Vagina (tissue), 2 donors: Measurements from ENCODE around the gene EFNA3.

Experiments
- POLR2A ChIP-seq, 2 donors: fragments of 450-650 bp; IDR thresholded peaks; one replicate each; pipeline ENCODE4 v1.6.1; 2017; ENCODE audit warnings: antibody characterized with exemption in 2 of 2, mild to moderate bottlenecking in 2 of 2, moderate library complexity in 2 of 2
- POLR2AphosphoS5 ChIP-seq, 2 donors: sonication (generic); formaldehyde crosslinking; IDR thresholded peaks; one replicate each; pipeline ENCODE4 v1.9.0; 2017; ENCODE audit warnings: antibody characterized with exemption in 2 of 2, mild to moderate bottlenecking in 2 of 2, low read depth in 1 of 2; ENCODE audit not compliant: insufficient read depth in 1 of 2
- TF ChIP-seq, protein P1 (sequence below), 3 experiments: fragments of 450-650 bp in 2 of 3; fragments of 200-600 bp in 1 of 3; sonication (generic) in 1 of 3; IDR thresholded peaks; one replicate each; pipeline ENCODE4 v1.5.1; 2017 to 2019; ENCODE audit warnings: antibody characterized with exemption in 3 of 3, mild to moderate bottlenecking in 2 of 3, moderate library complexity in 2 of 3

DNA sequence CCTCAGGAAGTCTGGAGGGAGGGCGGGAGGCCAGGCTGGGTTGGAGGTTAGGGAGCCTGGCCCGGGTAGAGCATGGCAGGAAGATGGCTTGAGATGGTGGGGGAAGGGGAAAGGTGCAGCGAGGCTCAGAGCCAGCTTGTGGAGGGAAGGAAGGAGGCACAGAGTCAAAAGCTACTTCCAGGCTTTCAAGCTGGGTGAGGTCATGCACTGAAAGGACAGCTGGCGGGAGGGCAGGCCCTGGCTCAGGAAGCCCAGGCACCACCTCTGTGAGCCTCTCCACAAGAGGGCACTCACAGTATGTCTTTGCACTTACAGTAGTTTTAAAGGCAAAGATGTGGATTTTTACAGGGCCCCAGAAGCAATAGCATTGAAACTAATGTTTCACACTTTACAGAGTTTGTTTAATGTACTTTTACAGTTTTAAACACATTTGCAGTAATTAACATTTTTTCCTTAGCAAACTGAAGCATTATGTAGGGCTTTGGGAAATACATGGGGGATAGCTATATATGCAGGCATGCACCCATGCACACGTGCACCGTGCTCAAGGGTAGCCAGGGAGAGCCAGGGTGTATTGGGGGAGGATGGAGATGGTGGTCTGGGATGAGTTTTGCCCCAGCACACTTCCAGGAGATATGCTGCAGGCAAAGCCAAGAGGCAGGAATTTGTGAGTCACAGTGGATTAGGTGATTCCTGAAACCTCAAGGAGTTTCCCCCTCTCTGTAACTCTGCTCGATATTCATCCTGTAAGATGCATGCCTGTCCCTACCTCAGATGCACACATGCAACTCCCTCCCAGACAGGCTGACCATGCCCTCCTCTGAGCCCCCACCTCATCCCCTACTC lies 33.6 kb upstream of the EFNA3 start:
- TF ChIP-seq, protein P1, sequence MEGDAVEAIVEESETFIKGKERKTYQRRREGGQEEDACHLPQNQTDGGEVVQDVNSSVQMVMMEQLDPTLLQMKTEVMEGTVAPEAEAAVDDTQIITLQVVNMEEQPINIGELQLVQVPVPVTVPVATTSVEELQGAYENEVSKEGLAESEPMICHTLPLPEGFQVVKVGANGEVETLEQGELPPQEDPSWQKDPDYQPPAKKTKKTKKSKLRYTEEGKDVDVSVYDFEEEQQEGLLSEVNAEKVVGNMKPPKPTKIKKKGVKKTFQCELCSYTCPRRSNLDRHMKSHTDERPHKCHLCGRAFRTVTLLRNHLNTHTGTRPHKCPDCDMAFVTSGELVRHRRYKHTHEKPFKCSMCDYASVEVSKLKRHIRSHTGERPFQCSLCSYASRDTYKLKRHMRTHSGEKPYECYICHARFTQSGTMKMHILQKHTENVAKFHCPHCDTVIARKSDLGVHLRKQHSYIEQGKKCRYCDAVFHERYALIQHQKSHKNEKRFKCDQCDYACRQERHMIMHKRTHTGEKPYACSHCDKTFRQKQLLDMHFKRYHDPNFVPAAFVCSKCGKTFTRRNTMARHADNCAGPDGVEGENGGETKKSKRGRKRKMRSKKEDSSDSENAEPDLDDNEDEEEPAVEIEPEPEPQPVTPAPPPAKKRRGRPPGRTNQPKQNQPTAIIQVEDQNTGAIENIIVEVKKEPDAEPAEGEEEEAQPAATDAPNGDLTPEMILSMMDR (IDR thresholded peaks at IDR 0.05): peak in 2 of 3 experiments; percentile 51 to 55
- TF ChIP-seq POLR2AphosphoS5 (IDR thresholded peaks at IDR 0.05; ENCODE audit: insufficient read depth in 1 of 2, low read depth in 1 of 2) (peak in 1 of 2 donors; percentile 72), POLR2A (IDR thresholded peaks at IDR 0.05) (no peak)
